Testis (tissue), 5 donors: Measurements from ENCODE around the gene UGT2A2. TPM values are rescaled to one million over a fixed set of nuclear protein-coding genes. Genes with fewer than 3 reads are reported as not detected.
"Not testable (repeated sequence)": the region's sequence is repeated elsewhere in the genome, so short reads cannot be mapped to it uniquely, and the experiment has no call there.

ENCODE experiments used
- DNase-seq: peaks from one replicate; pipeline ENCODE4 v3.0.0-alpha.2; 2019
- H3K27ac ChIP-seq, 2 donors: fragments of 200-600 bp; sonication (generic); one replicate each; pipeline ENCODE4 v1.5.1; 2019
- H3K27me3 ChIP-seq: fragments of 200-600 bp; sonication (generic); one replicate; pipeline ENCODE4 v1.5.1; 2019
- H3K36me3 ChIP-seq: fragments of 200-600 bp; sonication (generic); one replicate; pipeline ENCODE4 v1.5.1; 2017; ENCODE audit warnings: low read depth; ENCODE audit errors: missing control alignments
- H3K4me1 ChIP-seq: fragments of 200-600 bp; sonication (generic); one replicate; pipeline ENCODE4 v1.5.1; 2019
- H3K4me3 ChIP-seq, 2 donors: fragments of 200-600 bp; sonication (generic); one replicate each; pipeline ENCODE4 v1.5.1; 2017 to 2019
- H3K9me3 ChIP-seq: fragments of 200-600 bp; sonication (generic); one replicate; pipeline ENCODE4 v1.5.1; 2017
- CTCF ChIP-seq, 3 experiments: fragments of 450-650 bp in 2 of 3; fragments of 200-600 bp in 1 of 3; sonication (generic) in 1 of 3; IDR thresholded peaks; one replicate each; pipeline ENCODE4 v1.5.1; 2016 to 2019; ENCODE audit warnings: antibody characterized with exemption in 3 of 3, mild to moderate bottlenecking in 2 of 3, moderate library complexity in 1 of 3
- POLR2A ChIP-seq: fragments of 450-650 bp; IDR thresholded peaks from one replicate; pipeline ENCODE4 v1.6.1; 2017; ENCODE audit warnings: antibody characterized with exemption, mild to moderate bottlenecking, moderate library complexity
- whole genome bisulfite sequencing, 2 donors: methylation state at CpG; one replicate each; pipeline ENCODE4 v1.1.5; 2018; 5-methylcytosine and 5-hydroxymethylcytosine counted together
- intact Hi-C: fragments of 100-400 bp; cut with DNase I; formaldehyde crosslinking; loops from one replicate; pipeline ENCODE4 v1.15.1; 2023; ENCODE audit warnings: low total_unique reads
- long read RNA-seq, 2 donors: transcript quantifications; one replicate each; lab custom pipeline, GENCODE V29; 2026
- polyA plus RNA-seq: library from polyadenylated mRNA; stranded (reverse); fragments of 350-450 nt; fragmentation: Illumina TruSeq; extraction: RNeasy Lipid Tissue Mini Kit (QIAGEN cat#74804); gene quantifications from one replicate; pipeline ENCODE4 v1.2.3, GENCODE V29; 2014; ENCODE audit warnings: low read depth, low replicate concordance; ENCODE audit not compliant: insufficient read depth
- total RNA-seq, 2 donors: library from RNA; depleted of rRNA; stranded (reverse); fragments of >200 nt; gene quantifications; one replicate each; pipeline ENCODE4 v1.2.3, GENCODE V29; 2016

The UGT2A2 gene
- total RNA-seq: not detected
- not detected for polyA plus RNA-seq
- long read RNA-seq, donor 1: 0 reads
- long read RNA-seq, donor 2: 0 reads

- intact Hi-C loops: no loop called here
- 96 to 99% methylated on average over 3 of the region's 3 CpGs for WGBS, 2 donors
- H3K27me3 ChIP-seq: no peaks in the 10 kb centered on the region
- no peak for DNase-seq
- H3K27ac ChIP-seq: no peak within 1 kb of the TSS
- no peaks in the 10 kb centered on the region for H3K9me3 ChIP-seq
- no peaks in the 10 kb centered on the region for H3K36me3 ChIP-seq
- H3K4me3 ChIP-seq: no peak within 1 kb of the TSS
- no peaks in the 10 kb centered on the region for H3K4me1 ChIP-seq
- TF ChIP-seq CTCF (IDR thresholded peaks at IDR 0.05): no peak
- no peak for TF ChIP-seq POLR2A
Measured at GRCh38 chr4:69639542-69639941, at the start of gene UGT2A2. UGT2A2 (minus strand) TSS chr4:69639642; CDS start chr4:69639640, 2 bp downstream.

GRCh38 chr4:69684804-69685203, 45.4 kb upstream of the UGT2A2 start:
- no peak for TF ChIP-seq POLR2A
- no peak for TF ChIP-seq CTCF (IDR thresholded peaks at IDR 0.05)
- intact Hi-C loops: loop anchor here (10.0 kb wide), 1 partner anchor 190 kb away; no protein-coding TSS in a partner anchor

GRCh38 chr4:69668680-69669079, 29.2 kb upstream of the UGT2A2 start:
- no peak for DNase-seq
- no peaks in the 10 kb centered on the region for H3K36me3 ChIP-seq
- no peaks in the 10 kb centered on the region for H3K4me1 ChIP-seq
- H3K4me3 ChIP-seq: no peak overlapping the region
- TF ChIP-seq CTCF (IDR thresholded peaks at IDR 0.05) (no peak), POLR2A (no peak)
- intact Hi-C loops: no loop called here
- H3K27ac ChIP-seq: no peak overlapping the region
- no peaks in the 10 kb centered on the region for H3K27me3 ChIP-seq
- no peaks in the 10 kb centered on the region for H3K9me3 ChIP-seq

More at GRCh38 chr4:69684804-69685203, 45.4 kb upstream of the UGT2A2 start:
- Histone ChIP-seq H3K36me3 (no peaks in the 10 kb centered on the region), H3K4me3 (no peak overlapping the region), H3K9me3 (no peaks in the 10 kb centered on the region), H3K4me1 (no peaks in the 10 kb centered on the region), H3K27me3 (no peaks in the 10 kb centered on the region), H3K27ac (no peak overlapping the region)
- WGBS, 2 donors: 64 to 73% methylated on average over 4 of the region's 4 CpGs
- no peak for DNase-seq

GRCh38 chr4:69664009-69664408, 24.6 kb upstream of the UGT2A2 start:
- intact Hi-C loops, H3K27ac ChIP-seq, H3K4me1 ChIP-seq, H3K27me3 ChIP-seq, H3K36me3 ChIP-seq, DNase-seq, H3K4me3 ChIP-seq, H3K9me3 ChIP-seq: not testable (repeated sequence)
- WGBS, 2 donors: 85 to 86% methylated on average over 20 to 22 of the region's 22 CpGs

GRCh38 chr4:69661130-69661803, 21.8 kb upstream of the UGT2A2 start:
- H3K4me3 ChIP-seq, H3K27ac ChIP-seq, H3K4me1 ChIP-seq, H3K36me3 ChIP-seq, H3K9me3 ChIP-seq, H3K27me3 ChIP-seq, intact Hi-C loops, DNase-seq: not testable (repeated sequence)
- 72 to 79% methylated on average over 3 to 4 of the region's 4 CpGs for WGBS, 2 donors

- Histone ChIP-seq H3K27me3 (no peaks in the 10 kb centered on the region), H3K9me3 (no peaks in the 10 kb centered on the region), H3K4me3 (no peak overlapping the region), H3K36me3 (no peaks in the 10 kb centered on the region), H3K4me1 (no peaks in the 10 kb centered on the region), H3K27ac (no peak overlapping the region)
- DNase-seq: no peak
- WGBS, 2 donors: 82% methylated on average over 12 of the region's 12 CpGs; no CpG with 5 or more reads in 1 of the 2 donors
- TF ChIP-seq CTCF (IDR thresholded peaks at IDR 0.05) (no peak), POLR2A (no peak)
- intact Hi-C loops: no loop called here
Measured at GRCh38 chr4:69658133-69658532, 18.7 kb upstream of the UGT2A2 start.
